ENCODE results near the gene PPP2R2C.

DNA sequence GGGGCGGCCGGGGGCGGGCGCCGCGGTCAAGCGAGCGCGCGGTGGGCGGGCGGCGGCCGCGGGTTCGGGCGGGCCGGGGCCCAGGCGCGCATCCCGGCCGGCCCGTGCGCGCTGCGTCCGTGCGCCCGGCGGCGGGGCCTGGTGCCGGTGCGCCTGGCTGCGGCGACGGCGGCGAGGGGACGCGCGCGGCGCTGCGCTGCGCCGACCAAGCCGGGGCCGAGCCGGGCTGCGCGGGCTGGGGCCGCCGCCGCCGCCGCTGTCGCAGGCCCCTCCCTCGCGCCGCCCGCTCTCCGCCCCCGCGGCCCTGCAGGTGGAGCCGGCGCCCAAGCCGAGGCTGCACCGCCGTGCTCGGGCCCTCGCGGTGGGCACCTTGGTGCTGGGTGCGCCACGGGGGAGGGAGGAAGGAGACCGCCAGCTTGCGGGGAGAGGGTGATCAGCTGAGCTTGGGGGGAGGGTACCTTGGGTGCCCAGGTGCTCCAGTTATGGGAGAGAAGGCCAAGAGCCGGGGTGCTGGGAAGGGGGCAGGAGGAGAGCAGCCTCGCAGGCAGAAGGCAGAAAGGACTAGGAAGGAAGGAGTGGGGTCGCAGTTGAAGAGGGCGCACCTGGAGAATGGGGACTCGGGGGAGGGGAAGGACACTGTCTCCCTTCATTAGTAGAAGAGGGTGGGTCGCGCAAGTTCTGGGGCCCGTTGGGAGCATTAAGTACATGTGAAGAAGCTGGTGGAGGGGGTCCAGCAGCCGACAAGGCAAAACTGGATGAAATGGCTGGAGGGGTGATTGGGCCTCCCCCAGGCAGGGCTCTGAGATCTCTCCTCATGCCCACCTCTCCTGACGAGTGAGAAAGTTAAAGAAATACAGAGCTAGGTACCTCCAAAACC, at the start of gene PPP2R2C:
- no peak for TF ChIP-seq ZNF274 (IDR thresholded peaks at IDR 0.05; ENCODE audit: low read depth, low read length)
- TF ChIP-seq YY1 (IDR thresholded peaks at IDR 0.05; ENCODE audit: insufficient read depth, insufficient read length), result no peak

Data from NT2/D1 (cell line).